Endometrial microvascular endothelial cells (primary cell): ENCODE measurements around the gene PDCD2L. TPM values are rescaled to one million over a fixed set of nuclear protein-coding genes. Genes with fewer than 3 reads are reported as not detected.
"Not testable (repeated sequence)": the region's sequence is repeated elsewhere in the genome, so short reads cannot be mapped to it uniquely, and the experiment has no call there.

Experiments used
- in situ Hi-C: cut with HindIII; loops from 2 replicates; pipeline ENCODE4 v1.10.0; 2017; ENCODE audit warnings: low sequenced_read_pairs, low pct_unique_long_range_greater_than_20kb; ENCODE audit errors: inconsistent ontology term
- total RNA-seq: library from RNA; depleted of rRNA; stranded (reverse); fragments of >200 nt; gene quantifications from one replicate; pipeline ENCODE4 v1.2.3, GENCODE V29; 2015; ENCODE audit errors: inconsistent ontology term

The PDCD2L gene
- total RNA-seq, 1 donor from 2014 or later: 24.8 TPM

DNA sequence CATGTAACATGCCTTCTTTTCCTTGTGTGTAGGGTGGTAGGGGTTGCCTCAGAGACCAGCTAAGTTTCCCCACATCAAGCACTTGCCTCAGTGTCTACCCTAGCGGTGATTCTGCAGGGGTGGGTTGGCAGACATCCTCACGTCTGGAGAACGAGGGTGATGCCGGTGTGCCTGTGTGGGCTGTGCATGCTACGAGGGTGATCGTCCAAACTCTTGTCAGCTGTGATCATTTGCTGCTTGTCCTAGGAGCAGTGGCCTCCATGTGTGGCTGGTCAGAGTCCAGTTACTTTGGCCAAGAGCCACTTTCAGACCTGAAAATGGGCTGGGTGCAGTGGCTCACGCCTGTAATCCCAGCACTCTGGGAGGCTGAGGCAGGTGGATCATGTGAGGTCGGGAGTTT lies 34.1 kb upstream of the PDCD2L start:
- in situ Hi-C loops: no loop called here

DNA sequence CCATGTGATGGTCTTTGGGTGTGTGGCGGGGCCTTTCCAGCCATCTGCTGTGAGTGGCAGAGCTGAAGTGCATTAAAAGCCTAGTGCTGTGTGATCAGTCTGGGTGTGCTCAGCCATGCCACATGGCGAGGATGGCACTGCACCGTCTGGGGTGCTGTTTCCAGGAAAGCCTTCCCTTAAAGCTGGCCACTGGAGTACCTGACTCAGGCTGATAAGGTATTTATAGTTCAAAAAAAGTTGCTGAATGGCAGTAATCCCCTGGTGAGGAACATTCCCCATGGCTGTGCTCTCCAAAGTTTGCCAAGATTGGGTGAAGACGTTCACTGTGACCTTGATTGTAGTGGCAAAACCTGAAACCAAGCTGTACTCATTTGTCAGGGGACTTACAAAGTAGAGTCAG lies 33.2 kb upstream of the PDCD2L start:
- in situ Hi-C loops: no loop called here

DNA sequence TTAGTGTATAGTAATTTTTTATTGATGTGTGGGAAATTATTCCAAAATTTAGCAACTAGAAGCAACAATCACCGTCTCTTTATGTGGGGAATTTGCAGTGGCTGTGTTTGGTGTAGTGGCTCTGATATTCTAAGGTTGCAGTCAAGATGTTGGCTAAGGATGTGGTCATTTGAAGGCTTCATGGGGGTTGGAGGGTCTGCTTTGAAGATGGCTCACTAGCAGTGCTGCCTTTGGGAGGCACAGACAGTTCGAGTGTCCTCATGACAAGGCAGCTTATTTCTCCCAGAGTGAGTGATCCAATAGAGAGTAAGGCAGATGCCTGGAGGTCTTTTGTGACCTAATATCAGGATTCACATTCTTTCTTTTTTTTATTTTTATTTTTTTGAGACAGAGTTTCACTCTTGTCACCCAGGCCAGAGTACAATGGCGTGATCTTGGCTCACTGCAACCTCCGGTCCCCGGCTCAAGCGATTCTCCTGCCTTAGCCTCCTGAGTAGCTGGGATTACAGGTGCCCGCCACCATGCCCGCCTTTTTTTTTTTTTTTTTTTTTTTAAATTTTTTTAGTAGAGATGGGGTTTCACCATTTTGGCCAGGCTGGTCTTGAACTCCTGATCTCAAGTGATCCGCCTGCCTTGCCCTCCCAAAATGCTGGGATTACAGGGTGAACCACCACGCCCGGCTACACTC lies 30.5 kb upstream of the PDCD2L start:
- in situ Hi-C loops: no loop called here

DNA sequence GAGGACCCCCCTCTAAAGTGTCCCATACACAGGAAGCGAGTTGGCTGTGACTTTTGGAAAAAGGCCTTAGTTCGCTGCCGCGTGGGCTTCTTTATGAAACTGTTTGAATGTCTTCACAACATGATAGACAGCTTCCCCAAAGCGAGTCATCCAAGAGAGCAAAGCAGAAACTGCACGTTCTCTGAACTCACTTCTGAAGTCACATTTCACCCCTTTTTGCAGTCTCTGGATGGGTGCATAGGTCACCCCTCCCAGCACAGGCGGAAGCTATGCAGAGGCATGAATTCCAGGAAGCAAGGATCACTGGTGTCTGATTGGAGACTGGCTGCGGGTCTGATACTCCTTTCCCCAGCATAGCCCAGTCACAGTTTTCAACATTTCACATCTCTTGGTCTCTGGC lies 28.6 kb upstream of the PDCD2L start:
- in situ Hi-C loops: no loop called here

DNA sequence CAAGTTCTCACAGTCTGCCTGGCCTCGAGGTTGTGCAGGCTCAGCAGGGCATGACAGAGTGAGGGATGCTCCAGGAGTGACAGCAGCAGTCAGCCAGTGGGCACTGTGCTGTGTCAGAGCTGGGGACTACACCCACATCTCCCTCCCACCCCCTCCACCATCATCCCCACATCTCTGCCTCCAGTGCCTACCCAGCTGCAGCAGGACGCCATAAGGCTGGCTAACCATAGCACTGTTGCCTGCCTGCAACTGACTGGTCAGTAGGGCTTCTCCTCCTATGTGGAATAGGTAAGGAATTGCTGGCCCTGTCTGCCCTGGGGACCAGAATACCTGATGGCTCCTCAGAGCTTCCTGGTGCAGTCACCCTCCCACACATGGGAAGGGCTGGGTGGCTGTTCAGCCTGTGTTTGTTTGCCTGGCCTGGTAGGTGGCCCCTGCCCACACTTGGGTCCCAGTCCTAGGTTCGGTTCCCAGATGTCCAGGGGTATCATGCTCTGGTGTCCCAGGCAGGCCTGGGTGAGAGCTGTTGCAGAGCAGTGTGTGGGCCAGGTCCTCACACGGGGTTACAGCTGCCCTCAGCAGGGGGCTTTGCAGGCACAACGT lies 23.5 kb upstream of the PDCD2L start:
- in situ Hi-C loops: no loop called here

DNA sequence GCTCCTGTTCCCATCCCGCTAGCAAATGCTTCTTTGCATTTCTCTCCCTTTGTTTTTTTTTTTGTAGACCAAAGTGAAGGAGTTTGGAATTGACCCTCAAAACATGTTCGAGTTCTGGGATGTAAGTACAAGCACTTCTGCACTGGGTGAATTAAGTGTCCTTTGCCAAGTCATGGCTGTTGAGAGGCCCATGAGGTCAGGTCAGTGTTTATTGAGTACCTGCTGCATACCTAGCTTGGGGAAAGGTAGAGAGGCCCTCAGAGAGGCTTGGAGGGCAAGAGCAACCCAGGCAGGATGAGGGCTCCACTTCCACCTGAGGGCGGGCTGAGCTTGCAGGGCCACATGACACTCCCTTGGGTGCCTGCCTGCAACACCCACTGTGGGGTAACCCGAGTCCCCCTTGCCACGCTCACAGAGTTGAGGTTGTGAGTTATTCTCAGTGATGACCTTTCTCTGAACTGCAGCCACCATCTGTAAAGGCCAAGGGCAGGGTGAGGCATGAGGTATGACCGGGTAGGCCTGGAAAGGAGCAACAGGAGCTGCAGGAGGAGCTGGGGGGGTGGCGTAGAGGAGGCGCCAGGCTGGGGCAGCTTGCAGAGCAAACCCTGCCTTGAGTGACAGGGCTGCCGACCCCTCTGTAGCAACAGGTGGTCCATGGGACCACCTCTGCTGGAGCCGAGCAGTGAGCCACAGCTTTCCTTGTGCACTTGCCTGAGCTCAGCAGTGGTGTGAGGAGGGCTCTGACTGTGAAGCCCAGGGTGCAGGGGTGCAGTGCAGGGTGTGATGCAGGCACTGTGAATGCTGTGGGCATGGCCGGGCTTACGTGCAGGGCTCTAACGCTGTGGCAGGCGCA lies 22.6 kb upstream of the PDCD2L start:
- in situ Hi-C loops: no loop called here

DNA sequence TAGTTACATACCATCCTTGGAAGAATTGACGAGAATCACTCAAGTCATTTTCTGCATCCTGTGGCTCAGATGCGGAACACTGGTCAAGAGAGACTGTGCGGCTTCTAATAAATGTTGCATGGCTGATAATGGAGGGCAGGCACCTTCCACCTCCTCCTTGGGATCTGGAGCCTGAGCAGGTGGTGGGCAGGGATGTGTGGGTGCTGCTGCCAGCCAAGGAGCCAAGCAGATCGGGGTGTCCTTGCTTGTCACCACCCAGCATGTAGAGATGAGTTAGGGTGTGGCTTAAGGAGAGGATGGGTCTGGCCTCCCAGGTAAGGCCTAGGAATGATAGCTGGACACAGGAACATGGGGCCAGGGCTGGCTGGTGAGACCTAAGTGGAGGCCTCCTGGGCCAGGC lies 21.7 kb upstream of the PDCD2L start:
- in situ Hi-C loops: no loop called here

DNA sequence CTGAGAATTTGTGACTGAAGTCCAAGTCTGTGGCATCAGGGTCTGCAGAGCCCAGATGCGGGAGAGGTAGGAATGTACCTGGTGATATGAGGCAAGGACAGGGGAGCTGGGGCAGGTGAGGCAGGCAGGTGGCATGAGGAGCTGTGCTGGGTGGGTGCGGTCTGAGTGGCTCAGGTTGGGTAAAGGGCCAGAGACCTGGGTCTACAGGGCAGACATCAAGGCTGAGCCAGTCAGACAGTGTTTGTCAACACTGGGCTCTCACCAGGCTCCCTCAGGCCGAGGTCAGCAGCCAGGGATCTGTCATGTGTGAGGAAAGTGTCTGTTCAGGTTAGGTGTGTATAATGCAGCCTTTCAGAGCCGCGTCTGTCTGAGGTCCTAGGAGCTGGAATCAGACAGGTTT lies 20.6 kb upstream of the PDCD2L start:
- in situ Hi-C loops: no loop called here

DNA sequence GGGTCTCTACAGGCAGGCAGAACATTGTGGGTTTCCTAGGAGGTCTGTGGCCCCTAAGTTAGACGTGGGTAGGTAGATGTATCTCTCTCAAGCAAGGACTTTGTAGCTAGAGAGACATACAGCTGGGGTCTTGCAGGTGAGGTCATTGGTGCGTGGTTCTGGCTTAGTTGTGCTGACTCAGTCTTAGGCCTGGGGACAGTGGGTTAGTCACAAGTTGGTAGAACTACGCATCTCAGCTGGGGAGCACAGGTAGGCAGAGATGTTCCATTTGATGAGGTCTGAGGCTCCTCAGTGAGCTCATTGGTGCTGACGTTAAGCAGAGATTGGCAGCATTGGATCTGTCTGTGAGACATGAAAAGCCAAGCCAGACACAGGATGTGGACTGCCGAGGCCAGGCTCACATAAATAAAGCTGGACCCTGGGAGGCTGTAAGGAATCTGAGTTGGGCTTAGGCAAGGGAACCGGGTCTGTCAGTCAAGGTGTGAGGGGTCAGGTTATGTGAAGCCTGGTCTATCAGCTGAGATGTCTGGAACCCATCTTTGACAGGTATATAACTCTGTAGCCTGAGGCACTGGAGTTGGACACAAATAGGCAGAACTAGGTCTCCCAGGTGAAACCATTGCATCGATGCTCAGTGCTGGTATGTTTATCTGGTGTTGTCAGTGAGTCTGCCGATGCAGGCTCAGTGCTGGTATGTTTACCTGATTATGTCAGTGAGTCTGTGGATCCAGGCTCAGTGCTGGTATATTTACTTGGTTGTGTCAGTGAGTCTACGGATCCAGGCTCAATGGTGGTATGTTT lies 17.4 kb upstream of the PDCD2L start:
- in situ Hi-C loops: no loop called here

DNA sequence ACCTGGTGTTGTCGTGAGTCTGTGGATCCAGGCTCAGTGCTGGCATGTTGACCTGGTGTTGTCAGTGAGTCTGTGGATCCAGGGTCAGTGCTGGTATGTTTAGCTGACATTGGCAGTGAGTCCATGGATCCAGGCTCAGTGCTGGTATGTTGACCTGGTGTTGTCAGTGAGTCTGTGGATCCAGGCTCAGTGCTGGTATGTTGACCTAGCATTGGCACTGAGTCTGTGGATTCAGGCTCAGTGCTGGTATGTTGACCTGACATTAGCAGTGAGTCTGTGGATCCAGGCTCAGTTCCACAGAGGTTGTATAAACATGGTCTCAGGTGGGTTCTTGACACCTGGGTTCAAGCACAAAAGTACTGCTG lies 16.8 kb upstream of the PDCD2L start:
- in situ Hi-C loops: no loop called here

DNA sequence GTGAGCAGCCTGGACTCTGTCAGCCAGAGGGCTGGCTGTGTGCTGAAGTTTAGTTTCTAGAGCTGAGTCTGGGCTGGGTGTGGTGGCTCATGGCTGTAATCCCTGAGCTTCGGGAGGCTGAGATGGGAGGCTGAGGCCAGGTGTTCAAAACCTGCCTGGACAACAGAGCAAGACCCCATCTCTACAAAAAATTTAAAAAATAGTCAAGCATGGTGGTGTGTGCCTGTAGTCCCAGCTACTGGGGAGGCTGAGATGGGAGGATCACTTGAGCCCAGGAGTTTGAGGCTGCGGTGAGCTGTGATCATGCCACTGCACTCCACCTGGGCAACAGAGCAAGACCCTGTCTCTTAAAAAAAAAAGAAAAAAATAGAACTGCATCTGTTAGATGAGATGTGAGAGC lies 15.5 kb upstream of the PDCD2L start:
- in situ Hi-C loops: not testable (repeated sequence)

DNA sequence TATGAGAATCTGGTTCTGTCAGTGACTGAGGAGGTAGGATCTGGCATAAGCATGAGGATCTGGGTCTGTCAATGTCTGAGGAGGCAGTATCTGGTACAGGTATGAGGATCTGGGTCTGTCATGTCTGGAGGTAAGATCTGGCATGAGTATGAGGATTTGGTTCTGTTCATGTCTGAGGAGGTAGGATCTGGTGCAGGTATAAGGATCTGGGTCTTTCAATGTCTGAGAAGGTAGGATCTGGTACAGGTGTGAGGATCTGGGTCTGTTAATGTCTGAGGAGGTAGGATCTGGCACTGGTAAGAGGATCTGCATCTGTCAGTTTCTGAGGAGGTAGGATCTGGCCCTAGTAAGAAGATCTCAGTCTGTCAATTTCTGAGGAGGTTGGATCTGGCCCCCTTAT lies 12.4 kb upstream of the PDCD2L start:
- in situ Hi-C loops: no loop called here

DNA sequence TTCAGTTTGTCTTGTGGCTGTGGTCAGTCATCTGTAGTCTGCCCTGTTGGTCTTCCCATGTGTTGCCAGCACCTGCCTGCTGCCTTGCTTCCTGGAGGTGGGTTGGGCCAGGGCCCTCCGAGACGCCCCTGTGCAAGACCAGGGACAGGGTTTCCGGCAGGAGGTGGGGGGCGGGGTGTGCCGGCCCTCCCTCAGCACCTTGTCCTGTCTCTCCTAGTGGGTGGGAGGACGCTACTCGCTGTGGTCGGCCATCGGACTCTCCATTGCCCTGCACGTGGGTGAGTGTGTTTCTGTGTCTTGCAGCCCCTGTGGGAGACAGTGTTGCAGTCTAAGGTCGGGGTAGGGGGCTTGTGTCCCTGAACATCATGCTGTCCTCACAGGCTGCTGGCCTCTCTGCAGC lies 11.2 kb upstream of the PDCD2L start:
- in situ Hi-C loops: no loop called here

DNA sequence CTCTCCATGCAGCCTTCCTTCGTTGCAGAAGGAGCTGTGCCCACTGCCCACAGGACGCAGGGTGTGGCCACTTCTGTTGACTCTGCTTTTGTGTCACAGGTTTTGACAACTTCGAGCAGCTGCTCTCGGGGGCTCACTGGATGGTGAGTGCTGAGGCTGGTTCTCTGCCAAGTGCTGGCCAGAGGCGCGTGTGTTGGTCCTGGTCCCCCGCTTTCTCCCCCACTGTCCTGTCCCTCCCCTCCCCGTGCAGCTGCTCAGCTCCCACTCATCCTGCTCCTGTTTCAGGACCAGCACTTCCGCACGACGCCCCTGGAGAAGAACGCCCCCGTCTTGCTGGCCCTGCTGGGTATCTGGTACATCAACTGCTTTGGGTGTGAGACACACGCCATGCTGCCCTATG lies 10.6 kb upstream of the PDCD2L start:
- in situ Hi-C loops: no loop called here

DNA sequence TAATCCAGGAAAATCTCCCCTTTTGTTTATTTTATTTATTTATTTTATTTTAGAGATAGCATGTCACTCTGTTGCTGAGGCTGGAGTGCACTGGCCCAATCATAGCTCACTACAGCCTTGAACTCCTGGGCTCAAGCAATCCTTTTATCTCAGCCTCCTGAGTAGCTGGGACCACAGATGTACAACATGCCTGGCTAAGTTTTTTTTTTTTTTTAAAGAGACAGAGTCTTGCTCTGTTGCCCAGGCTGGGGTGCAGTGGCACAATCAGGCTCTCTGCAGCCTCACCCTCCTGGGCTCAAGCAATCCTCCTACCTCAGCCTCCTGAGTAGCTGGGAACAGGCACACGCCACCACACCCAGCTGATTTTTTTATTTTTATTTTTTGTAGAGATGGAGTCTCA lies 6.3 kb upstream of the PDCD2L start:
- in situ Hi-C loops: no loop called here

DNA sequence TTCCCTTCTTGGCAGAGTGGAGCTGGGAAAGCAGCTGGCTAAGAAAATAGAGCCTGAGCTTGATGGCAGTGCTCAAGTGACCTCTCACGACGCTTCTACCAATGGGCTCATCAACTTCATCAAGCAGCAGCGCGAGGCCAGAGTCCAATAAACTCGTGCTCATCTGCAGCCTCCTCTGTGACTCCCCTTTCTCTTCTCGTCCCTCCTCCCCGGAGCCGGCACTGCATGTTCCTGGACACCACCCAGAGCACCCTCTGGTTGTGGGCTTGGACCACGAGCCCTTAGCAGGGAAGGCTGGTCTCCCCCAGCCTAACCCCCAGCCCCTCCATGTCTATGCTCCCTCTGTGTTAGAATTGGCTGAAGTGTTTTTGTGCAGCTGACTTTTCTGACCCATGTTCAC lies 4.3 kb upstream of the PDCD2L start:
- in situ Hi-C loops: no loop called here

DNA sequence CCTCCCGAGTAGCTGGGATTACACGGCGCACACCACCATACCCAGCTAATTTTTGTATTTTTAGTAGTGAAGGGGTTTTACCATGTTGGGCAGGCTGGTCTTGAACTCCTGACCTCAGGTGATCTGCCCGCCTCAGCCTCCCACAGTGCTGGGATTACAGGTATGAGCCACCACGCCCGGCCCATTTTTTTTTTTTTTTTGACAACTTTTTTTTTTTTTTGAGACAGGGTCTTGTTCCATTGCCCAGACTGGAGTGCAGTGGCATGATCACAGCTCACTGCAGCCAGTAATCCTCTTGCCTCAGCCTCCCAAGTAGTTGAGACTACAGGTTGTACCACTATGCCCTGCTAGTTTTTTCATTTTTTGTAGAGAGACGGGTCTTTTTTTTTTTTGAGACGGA lies 3.4 kb upstream of the PDCD2L start:
- in situ Hi-C loops: not testable (repeated sequence)

DNA sequence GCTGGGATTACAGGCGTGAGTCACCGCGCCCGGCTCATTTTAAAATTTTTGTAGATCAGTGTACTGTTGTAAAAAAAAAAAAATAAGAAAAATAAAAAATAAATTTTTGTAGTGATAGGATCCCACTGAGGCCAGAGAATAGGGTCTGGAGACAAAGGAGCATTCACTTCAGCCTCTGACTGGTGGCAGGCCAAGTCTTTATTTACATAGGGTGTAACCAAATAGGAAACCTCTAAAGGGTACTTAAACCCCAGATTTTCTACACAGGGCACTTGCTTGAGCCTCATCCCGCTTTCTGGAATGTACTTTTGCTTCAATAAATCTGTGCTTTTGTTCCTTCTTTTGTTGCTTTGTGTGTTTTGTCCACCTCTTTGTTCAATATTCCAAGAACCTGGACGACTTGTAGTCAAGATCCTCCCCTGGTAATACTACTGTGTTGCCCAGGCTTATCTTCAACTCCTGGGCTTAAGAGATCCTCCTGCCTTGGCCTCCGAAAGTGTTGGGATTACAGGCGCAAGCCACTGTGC lies 2.1 kb upstream of the PDCD2L start:
- in situ Hi-C loops: no loop called here

DNA sequence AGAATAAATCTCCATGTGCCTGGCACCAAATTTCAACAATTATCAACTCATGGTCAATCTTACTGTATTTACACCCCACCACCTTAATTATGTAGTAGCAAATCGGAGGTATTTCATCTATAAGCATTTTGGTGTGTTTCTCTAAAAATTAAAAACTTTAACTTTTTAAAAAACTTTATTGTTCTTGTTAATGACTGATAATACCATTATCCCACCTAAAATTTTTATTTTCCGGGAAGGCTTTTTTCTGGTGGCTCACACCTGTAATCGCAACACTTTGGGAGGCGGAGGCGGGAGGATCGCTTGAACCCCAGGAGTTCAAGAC lies 453 bp upstream of the PDCD2L start:
- in situ Hi-C loops: no loop called here
